PC-3 (cell line): Measurements from ENCODE around the gene IL1RAPL1. TPM values are rescaled to one million over a fixed set of nuclear protein-coding genes. Genes with fewer than 3 reads are reported as not detected.

Experiments
- ATAC-seq: fragments of 200-7000 bp; cut with Tn5 transposase; 2 replicates; pipeline ENCODE4 v1.9.1; 2020; ENCODE audit warnings: mild to moderate bottlenecking, moderate library complexity
- BruUV-seq: library from RNA; stranded (reverse); fragments of 400-500 nt; replicated peaks from 2 replicates; lab custom pipeline; 2021; lab: Mats Ljungman, UMichigan
- CTCF ChIA-PET: fragments of 300-600 bp; sonication (Branson Sonifier 250); formaldehyde crosslinking; loops from one replicate; lab custom pipeline; 2022; ENCODE audit warnings: antibody characterized with exemption; lab: Charles Lee
- POLR2A ChIA-PET: fragments of 300-600 bp; sonication (Branson Sonifier 250); formaldehyde crosslinking; loops from one replicate; lab custom pipeline; 2022; ENCODE audit warnings: antibody characterized with exemption; ENCODE audit not compliant: unreplicated experiment; lab: Charles Lee
- DNase-seq: peaks from one replicate; pipeline ENCODE4 v3.0.0-alpha.2; 2015
- H2AFZ ChIP-seq: fragments of 300-600 bp; sonication (generic); 2 replicates; pipeline ENCODE4 v1.6.0; 2016; ENCODE audit warnings: antibody characterized with exemption, low read length
- H3F3A ChIP-seq: fragments of 300-600 bp; sonication (generic); one replicate; pipeline ENCODE4 v1.6.0; 2017; ENCODE audit warnings: antibody characterized with exemption, low read length, control low read depth, mild to moderate bottlenecking; ENCODE audit not compliant: unreplicated experiment
- H3K27ac ChIP-seq: fragments of 300-600 bp; sonication (generic); 2 replicates; pipeline ENCODE4 v1.5.1; 2016; ENCODE audit warnings: mild to moderate bottlenecking, low read length
- H3K27me3 ChIP-seq: fragments of 300-600 bp; sonication (generic); 2 replicates; pipeline ENCODE4 v1.6.1; 2016; ENCODE audit warnings: low read length, mixed read lengths
- H3K36me3 ChIP-seq: fragments of 300-600 bp; sonication (generic); 2 replicates; pipeline ENCODE4 v1.6.1; 2016; ENCODE audit warnings: low read depth, mixed run types, low read length, mixed read lengths
- H3K4me1 ChIP-seq: fragments of 300-600 bp; sonication (generic); 2 replicates; pipeline ENCODE4 v1.5.1; 2016; ENCODE audit warnings: low read length; ENCODE audit not compliant: insufficient read depth
- H3K4me2 ChIP-seq: fragments of 300-600 bp; sonication (generic); 2 replicates; pipeline ENCODE4 v1.6.0; 2016; ENCODE audit warnings: low read length
- H3K4me3 ChIP-seq: fragments of 300-600 bp; sonication (generic); 2 replicates; pipeline ENCODE4 v1.5.1; 2016; ENCODE audit warnings: mild to moderate bottlenecking, low read length, mixed read lengths
- H3K79me2 ChIP-seq: fragments of 300-600 bp; sonication (generic); 2 replicates; pipeline ENCODE4 v1.6.1; 2017; ENCODE audit warnings: low read length, mixed read lengths
- H3K9ac ChIP-seq: fragments of 300-600 bp; sonication (generic); 2 replicates; pipeline ENCODE4 v1.6.0; 2016; ENCODE audit warnings: mild to moderate bottlenecking, low read length
- H3K9me2 ChIP-seq: fragments of 300-600 bp; sonication (generic); replicated peaks from 2 replicates; pipeline ENCODE4 v1.6.1; 2016; ENCODE audit warnings: mixed run types, low read length, mixed read lengths
- H3K9me3 ChIP-seq: fragments of 300-600 bp; sonication (generic); 2 replicates; pipeline ENCODE4 v1.6.1; 2016; ENCODE audit warnings: low read length, mixed read lengths
- H4K20me1 ChIP-seq: fragments of 300-600 bp; sonication (generic); 2 replicates; pipeline ENCODE4 v1.6.1; 2016; ENCODE audit warnings: low read length, mixed read lengths
- CTCF ChIP-seq: fragments of 300-600 bp; sonication (generic); conservative IDR thresholded peaks from 2 replicates; pipeline ENCODE4 v1.5.1; 2017; ENCODE audit warnings: antibody characterized with exemption, low read depth, mild to moderate bottlenecking, low read length
- EZH2 ChIP-seq: fragments of 300-600 bp; sonication (generic); IDR thresholded peaks from one replicate; pipeline ENCODE4 v1.6.1; 2017; ENCODE audit warnings: antibody characterized with exemption, mild to moderate bottlenecking, low read length; ENCODE audit not compliant: unreplicated experiment
- EZH2phosphoT487 ChIP-seq: fragments of 300-600 bp; sonication (generic); IDR thresholded peaks from 2 replicates; pipeline ENCODE4 v1.6.1; 2018; ENCODE audit warnings: mild to moderate bottlenecking, antibody characterized with exemption, low read length, borderline replicate concordance
- intact Hi-C: fragments of 100-400 bp; cut with micrococcal nuclease; formaldehyde crosslinking; loops from 2 replicates; pipeline ENCODE4 v1.9.0; 2023
- total RNA-seq: library from RNA; depleted of rRNA; stranded (reverse); fragments of >200 nt; gene quantifications from 2 replicates; pipeline ENCODE4 v1.2.3, GENCODE V29; 2014

IL1RAPL1 gene
- total RNA-seq, 1 experiment from 2014 or later = 0.44 TPM

GRCh38 chrX:28665778-28666177 lies 78.5 kb downstream of the IL1RAPL1 start:
- H3K9ac ChIP-seq = no peak overlapping the region
- no peaks in the 10 kb centered on the region for H4K20me1 ChIP-seq
- no peak for DNase-seq
- no peak overlapping the region for H3K27ac ChIP-seq
- H3K9me2 ChIP-seq = no peaks in the 10 kb centered on the region
- intact Hi-C loops = no loop called here
- H3K4me2 ChIP-seq = no peak overlapping the region
- H3F3A ChIP-seq = no peaks in the 10 kb centered on the region
- no peak for ATAC-seq
- no peaks in the 10 kb centered on the region for H3K4me1 ChIP-seq
- no peaks in the 10 kb centered on the region for H3K9me3 ChIP-seq
- no peaks in the 10 kb centered on the region for H3K79me2 ChIP-seq
- TF ChIP-seq EZH2phosphoT487 = no peak
- TF ChIP-seq EZH2 = no peak
- no peak for TF ChIP-seq CTCF
- no peak overlapping the region for H2AFZ ChIP-seq
- ChIA-PET POLR2A (no interaction called here), CTCF (no interaction called here)
- H3K4me3 ChIP-seq = no peak overlapping the region
- H3K36me3 ChIP-seq = no peaks in the 10 kb centered on the region
- no peaks in the 10 kb centered on the region for H3K27me3 ChIP-seq
- BruUV-seq = no TSS peak

GRCh38 chrX:28668303-28668702 lies 81.1 kb downstream of the IL1RAPL1 start:
- POLR2A ChIA-PET = no interaction called here
- CTCF ChIA-PET = no interaction called here

GRCh38 chrX:28668957-28669356 lies 81.7 kb downstream of the IL1RAPL1 start:
- H3F3A ChIP-seq = no peaks in the 10 kb centered on the region
- H3K27ac ChIP-seq = no peak overlapping the region
- H3K36me3 ChIP-seq = no peaks in the 10 kb centered on the region
- ChIA-PET POLR2A (no interaction called here), CTCF (no interaction called here)
- no peak overlapping the region for H3K4me3 ChIP-seq
- H3K4me2 ChIP-seq = no peak overlapping the region
- TF ChIP-seq EZH2phosphoT487 = no peak
- TF ChIP-seq EZH2 = no peak
- TF ChIP-seq CTCF = no peak
- intact Hi-C loops = no loop called here
- H3K79me2 ChIP-seq = no peaks in the 10 kb centered on the region
- DNase-seq (no peak), ATAC-seq (no peak)
- no peaks in the 10 kb centered on the region for H4K20me1 ChIP-seq
- H3K9me3 ChIP-seq = no peaks in the 10 kb centered on the region
- no peaks in the 10 kb centered on the region for H3K27me3 ChIP-seq
- H2AFZ ChIP-seq = no peak overlapping the region
- H3K9ac ChIP-seq = no peak overlapping the region
- no peaks in the 10 kb centered on the region for H3K4me1 ChIP-seq
- no peaks in the 10 kb centered on the region for H3K9me2 ChIP-seq
- BruUV-seq = no TSS peak

More at GRCh38 chrX:28668303-28668702, 81.1 kb downstream of the IL1RAPL1 start:
- no peaks in the 10 kb centered on the region for H3F3A ChIP-seq
- no peaks in the 10 kb centered on the region for H3K27me3 ChIP-seq
- no peak for ATAC-seq
- no TSS peak for BruUV-seq
- no peak for TF ChIP-seq CTCF
- TF ChIP-seq EZH2phosphoT487 = no peak
- no peak for TF ChIP-seq EZH2
- no peak overlapping the region for H3K4me2 ChIP-seq
- no peak overlapping the region for H2AFZ ChIP-seq
- H3K79me2 ChIP-seq = no peaks in the 10 kb centered on the region
- no peak for DNase-seq
- H3K4me3 ChIP-seq = no peak overlapping the region
- no peaks in the 10 kb centered on the region for H3K9me2 ChIP-seq
- H3K36me3 ChIP-seq = no peaks in the 10 kb centered on the region
- no peaks in the 10 kb centered on the region for H4K20me1 ChIP-seq
- no peak overlapping the region for H3K9ac ChIP-seq
- no peaks in the 10 kb centered on the region for H3K9me3 ChIP-seq
- H3K4me1 ChIP-seq = no peaks in the 10 kb centered on the region
- H3K27ac ChIP-seq = no peak overlapping the region
- intact Hi-C loops = no loop called here
